OCI-LY1 (cell line): ENCODE results near the gene MMADHC.

Experiments used
- H2AFZ ChIP-seq: fragments of 200-600 bp; sonication (generic), shearing (Covaris generic); 2 replicates; pipeline ENCODE4 v1.6.0; 2014; ENCODE audit warnings: antibody characterized with exemption, mild to moderate bottlenecking, low read length
- H3F3A ChIP-seq: fragments of 200-600 bp; sonication (generic), shearing (Covaris generic); 2 replicates; pipeline ENCODE4 v1.6.0; 2014; ENCODE audit warnings: mild to moderate bottlenecking, antibody characterized with exemption, low read length, moderate library complexity; ENCODE audit not compliant: insufficient read depth
- H3K27ac ChIP-seq: fragments of 200-600 bp; sonication (generic); 2 replicates; pipeline ENCODE4 v1.5.1; 2014; ENCODE audit warnings: low read length, mixed run types, mild to moderate bottlenecking, low read depth; ENCODE audit not compliant: poor library complexity, severe bottlenecking
- H3K27me3 ChIP-seq: fragments of 200-600 bp; sonication (generic); 2 replicates; pipeline ENCODE4 v1.6.0; 2014; ENCODE audit warnings: antibody characterized with exemption, mild to moderate bottlenecking, low read length, moderate library complexity; ENCODE audit not compliant: insufficient read depth
- H3K36me3 ChIP-seq: fragments of 200-600 bp; sonication (generic); 2 replicates; pipeline ENCODE4 v1.6.1; 2014; ENCODE audit warnings: mild to moderate bottlenecking, antibody characterized with exemption, low read length, moderate library complexity, mixed read lengths; ENCODE audit not compliant: insufficient read depth
- H3K4me1 ChIP-seq: fragments of 200-600 bp; sonication (generic); 2 replicates; pipeline ENCODE4 v1.5.1; 2014; ENCODE audit warnings: mild to moderate bottlenecking, low read length, moderate library complexity; ENCODE audit not compliant: insufficient read depth, severe bottlenecking
- H3K4me2 ChIP-seq: fragments of 200-600 bp; sonication (generic), shearing (Covaris generic); 2 replicates; pipeline ENCODE4 v1.6.1; 2014; ENCODE audit warnings: low read length
- H3K4me3 ChIP-seq: fragments of 200-600 bp; sonication (generic); 2 replicates; pipeline ENCODE4 v1.5.1; 2014; ENCODE audit warnings: low read length, low read depth, mild to moderate bottlenecking, mixed read lengths; ENCODE audit not compliant: poor library complexity, severe bottlenecking
- H3K79me2 ChIP-seq: fragments of 200-600 bp; shearing (Covaris generic); 2 replicates; pipeline ENCODE4 v1.6.1; 2016; ENCODE audit warnings: mixed run types, low read length, mixed read lengths; ENCODE audit not compliant: insufficient read depth
- H3K9ac ChIP-seq: fragments of 200-600 bp; sonication (generic), shearing (Covaris generic); 2 replicates; pipeline ENCODE4 v1.6.1; 2014; ENCODE audit warnings: mild to moderate bottlenecking, low read length, mixed read lengths
- H3K9me2 ChIP-seq: fragments of 200-600 bp; sonication (generic), shearing (Covaris generic); 2 replicates; pipeline ENCODE4 v1.6.1; 2014; ENCODE audit warnings: low read depth, mild to moderate bottlenecking, low read length, mixed read lengths
- H3K9me3 ChIP-seq: fragments of 200-600 bp; shearing (Covaris generic); 2 replicates; pipeline ENCODE4 v1.6.1; 2014; ENCODE audit warnings: low read length, mixed read lengths
- H4K20me1 ChIP-seq: fragments of 200-600 bp; sonication (generic), shearing (Covaris generic); 2 replicates; pipeline ENCODE4 v1.6.0; 2016; ENCODE audit warnings: mild to moderate bottlenecking, low read length; ENCODE audit not compliant: insufficient read depth
- CTCF ChIP-seq: fragments of 200-600 bp; sonication (generic), shearing (Covaris generic); IDR thresholded peaks from 2 replicates; pipeline ENCODE4 v1.5.1; 2017; ENCODE audit warnings: mild to moderate bottlenecking, antibody characterized with exemption, low read length, moderate library complexity, mixed read lengths
- EZH2 ChIP-seq: fragments of 200-600 bp; sonication (generic), shearing (Covaris generic); IDR thresholded peaks from 2 replicates; pipeline ENCODE4 v1.8.0; 2017; ENCODE audit warnings: borderline replicate concordance, mixed run types, mild to moderate bottlenecking, antibody characterized with exemption, low read length, moderate library complexity, mixed read lengths

The MMADHC gene

GRCh38 chr2:149596471-149596870 is 8.9 kb upstream of the MMADHC start:
- no peaks in the 10 kb centered on the region for H4K20me1 ChIP-seq
- H2AFZ ChIP-seq: no peak overlapping the region
- 0 out of 2 replicates have a peak, but pooled peaks cover 5% of the 10 kb centered on the region for H3K9me3 ChIP-seq
- no peaks in the 10 kb centered on the region for H3K79me2 ChIP-seq
- H3F3A ChIP-seq: no peaks in the 10 kb centered on the region
- H3K4me1 ChIP-seq: no peaks in the 10 kb centered on the region
- no peak overlapping the region for H3K4me3 ChIP-seq
- H3K27me3 ChIP-seq: no peaks in the 10 kb centered on the region
- H3K9ac ChIP-seq: no peak overlapping the region
- TF ChIP-seq EZH2 (no peak), CTCF (no peak)
- H3K9me2 ChIP-seq: no peaks in the 10 kb centered on the region
- H3K27ac ChIP-seq: no peak overlapping the region
- no peaks in the 10 kb centered on the region for H3K36me3 ChIP-seq
- H3K4me2 ChIP-seq: no peak overlapping the region

DNA sequence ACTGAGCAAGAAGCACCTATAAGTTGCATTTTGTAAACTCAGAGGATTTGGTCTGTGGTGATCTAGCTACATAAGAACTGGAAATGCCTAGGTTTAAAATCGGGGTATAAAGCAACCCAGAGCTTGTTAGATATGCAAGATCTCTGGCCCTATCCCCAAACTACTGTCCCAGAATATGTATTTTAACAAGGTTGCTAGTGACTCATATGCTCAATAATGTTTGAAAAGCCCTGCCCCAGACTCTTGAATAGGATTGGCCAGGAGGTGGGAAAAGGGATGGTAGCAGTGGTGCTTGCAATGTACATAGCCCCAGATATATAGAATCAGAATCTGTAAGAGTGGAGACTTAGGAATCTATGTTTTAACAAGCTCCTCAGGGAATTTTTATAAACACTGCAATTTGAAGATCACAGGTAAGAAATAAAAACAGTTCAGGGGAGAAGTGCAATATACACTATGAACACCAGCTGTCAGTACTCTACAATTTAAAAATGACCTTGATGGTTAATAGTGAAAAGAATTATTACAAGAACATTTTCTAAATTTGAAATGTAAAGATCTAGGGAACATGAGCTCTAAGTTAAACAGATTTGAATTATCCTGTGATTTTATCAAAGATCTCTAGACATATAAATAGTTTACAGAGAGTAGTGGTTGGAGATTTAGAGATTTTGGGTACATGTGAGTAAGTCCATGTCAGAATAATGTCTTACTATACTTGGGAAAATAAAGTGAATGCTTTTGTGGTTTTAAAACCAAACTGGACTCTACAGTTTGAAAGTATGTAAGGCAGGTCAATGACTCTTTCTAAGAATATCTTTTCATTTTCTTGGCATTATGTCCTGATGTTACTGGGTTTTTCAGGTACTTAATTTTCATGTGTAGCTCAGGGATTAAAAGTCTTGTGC is 7.7 kb upstream of the MMADHC start:
- Histone ChIP-seq H2AFZ (no peak overlapping the region), H3K4me1 (no peaks in the 10 kb centered on the region), H3K4me3 (no peak overlapping the region), H3K79me2 (no peaks in the 10 kb centered on the region), H3K9ac (no peak overlapping the region), H3K9me2 (no peaks in the 10 kb centered on the region), H3K9me3 (no peaks in the 10 kb centered on the region), H3K27ac (no peak overlapping the region), H4K20me1 (no peaks in the 10 kb centered on the region), H3K4me2 (no peak overlapping the region), H3K27me3 (no peaks in the 10 kb centered on the region), H3F3A (no peaks in the 10 kb centered on the region), H3K36me3 (no peaks in the 10 kb centered on the region)
- TF ChIP-seq EZH2 (no peak), CTCF (no peak; the same call in 1 of the 2 replicates)

- Histone ChIP-seq H3K36me3 (no peaks in the 10 kb centered on the region), H3K9me3 (no peaks in the 10 kb centered on the region), H3K9ac (no peak overlapping the region), H3K27me3 (no peaks in the 10 kb centered on the region), H3K79me2 (no peaks in the 10 kb centered on the region), H4K20me1 (no peaks in the 10 kb centered on the region), H2AFZ (no peak overlapping the region), H3F3A (no peaks in the 10 kb centered on the region), H3K9me2 (no peaks in the 10 kb centered on the region), H3K4me1 (no peaks in the 10 kb centered on the region), H3K27ac (no peak overlapping the region), H3K4me3 (no peak overlapping the region), H3K4me2 (no peak overlapping the region)
- TF ChIP-seq EZH2 (no peak), CTCF (no peak)
These were observed 6.8 kb upstream of the MMADHC start for GRCh38 chr2:149594411-149594810.
